Astrocyte (in vitro differentiated cells and primary cell): ENCODE measurements around the gene TEX29. TPM values are rescaled to one million over a fixed set of nuclear protein-coding genes. Genes with fewer than 3 reads are reported as not detected.

Experiments used
- DNase-seq: peaks from one replicate; pipeline ENCODE4 v3.0.0-alpha.2; 2010; ENCODE audit warnings: low read depth
- FAIRE-seq: peaks from 2 replicates; lab custom pipeline; 2011; peaks lifted over from hg19 to GRCh38; lab: Jason Lieb, UNC
- H2AFZ ChIP-seq: 2 replicates; pipeline ENCODE4 v1.6.0; 2012; ENCODE audit warnings: low read depth, low read length, inconsistent platforms
- H3K27ac ChIP-seq: 2 replicates; pipeline ENCODE4 v1.5.1; 2011; ENCODE audit warnings: low read depth, low read length, inconsistent platforms
- H3K27me3 ChIP-seq: 2 replicates; pipeline ENCODE4 v1.6.0; 2011; ENCODE audit warnings: low read length, inconsistent platforms; ENCODE audit not compliant: insufficient read depth
- H3K36me3 ChIP-seq: 2 replicates; pipeline ENCODE4 v1.5.1; 2011; ENCODE audit warnings: low read length, inconsistent platforms; ENCODE audit not compliant: insufficient read depth
- H3K4me1 ChIP-seq: 2 replicates; pipeline ENCODE4 v1.5.1; 2011; ENCODE audit warnings: low read length, inconsistent platforms; ENCODE audit not compliant: insufficient read depth
- H3K4me2 ChIP-seq: 2 replicates; pipeline ENCODE4 v1.6.0; 2012; ENCODE audit warnings: low read length, inconsistent platforms
- H3K4me3 ChIP-seq: 2 replicates; pipeline ENCODE4 v1.5.1; 2011; ENCODE audit warnings: low read depth, mild to moderate bottlenecking, low read length, inconsistent platforms; ENCODE audit not compliant: insufficient read depth
- H3K79me2 ChIP-seq: 2 replicates; pipeline ENCODE4 v1.6.0; 2012; ENCODE audit warnings: mild to moderate bottlenecking, low read length, inconsistent platforms; ENCODE audit not compliant: insufficient read depth
- H3K9ac ChIP-seq: 2 replicates; pipeline ENCODE4 v1.6.0; 2012; ENCODE audit warnings: mild to moderate bottlenecking, low read length, inconsistent platforms
- H3K9me3 ChIP-seq: 2 replicates; pipeline ENCODE4 v1.5.1; 2012; ENCODE audit warnings: low read depth, mild to moderate bottlenecking, low read length, inconsistent platforms; ENCODE audit not compliant: insufficient read depth
- H4K20me1 ChIP-seq: 2 replicates; pipeline ENCODE4 v1.6.0; 2012; ENCODE audit warnings: low read length, inconsistent platforms; ENCODE audit not compliant: insufficient read depth
- H3K27ac Mint-ChIP-seq: one replicate; pipeline ENCODE4 v1.8.0; 2021; ENCODE audit warnings: mild to moderate bottlenecking, mixed read lengths; ENCODE audit not compliant: unreplicated experiment
- H3K27me3 Mint-ChIP-seq: one replicate; pipeline ENCODE4 v1.8.0; 2021; ENCODE audit warnings: low read depth, mixed read lengths; ENCODE audit not compliant: unreplicated experiment
- H3K36me3 Mint-ChIP-seq: one replicate; pipeline ENCODE4 v1.8.0; 2021; ENCODE audit warnings: low read depth, mixed read lengths; ENCODE audit not compliant: unreplicated experiment
- H3K4me1 Mint-ChIP-seq: one replicate; pipeline ENCODE4 v1.8.0; 2021; ENCODE audit warnings: low read depth, mixed read lengths; ENCODE audit not compliant: unreplicated experiment
- H3K4me3 Mint-ChIP-seq: one replicate; pipeline ENCODE4 v1.8.0; 2021; ENCODE audit warnings: mild to moderate bottlenecking, moderate library complexity, mixed read lengths; ENCODE audit not compliant: unreplicated experiment
- H3K9me3 Mint-ChIP-seq: one replicate; pipeline ENCODE4 v1.8.0; 2021; ENCODE audit warnings: mild to moderate bottlenecking, mixed read lengths; ENCODE audit not compliant: unreplicated experiment
- CTCF ChIP-seq: IDR thresholded peaks from 2 replicates; pipeline ENCODE4 v1.5.1; 2011; ENCODE audit warnings: low read depth, mild to moderate bottlenecking, inconsistent platforms, low read length, moderate library complexity; ENCODE audit not compliant: insufficient read depth
- EZH2 ChIP-seq: IDR thresholded peaks from 2 replicates; pipeline ENCODE4 v1.6.1; 2012; ENCODE audit warnings: mild to moderate bottlenecking, low read length, inconsistent platforms; ENCODE audit not compliant: insufficient read depth
- total RNA-seq: library from RNA; stranded (reverse); gene quantifications from 2 replicates; pipeline ENCODE4 v1.2.1, GENCODE V29; 2021

The TEX29 gene
- total RNA-seq, 1 donor from 2014 or later, result 0.43 TPM

DNA sequence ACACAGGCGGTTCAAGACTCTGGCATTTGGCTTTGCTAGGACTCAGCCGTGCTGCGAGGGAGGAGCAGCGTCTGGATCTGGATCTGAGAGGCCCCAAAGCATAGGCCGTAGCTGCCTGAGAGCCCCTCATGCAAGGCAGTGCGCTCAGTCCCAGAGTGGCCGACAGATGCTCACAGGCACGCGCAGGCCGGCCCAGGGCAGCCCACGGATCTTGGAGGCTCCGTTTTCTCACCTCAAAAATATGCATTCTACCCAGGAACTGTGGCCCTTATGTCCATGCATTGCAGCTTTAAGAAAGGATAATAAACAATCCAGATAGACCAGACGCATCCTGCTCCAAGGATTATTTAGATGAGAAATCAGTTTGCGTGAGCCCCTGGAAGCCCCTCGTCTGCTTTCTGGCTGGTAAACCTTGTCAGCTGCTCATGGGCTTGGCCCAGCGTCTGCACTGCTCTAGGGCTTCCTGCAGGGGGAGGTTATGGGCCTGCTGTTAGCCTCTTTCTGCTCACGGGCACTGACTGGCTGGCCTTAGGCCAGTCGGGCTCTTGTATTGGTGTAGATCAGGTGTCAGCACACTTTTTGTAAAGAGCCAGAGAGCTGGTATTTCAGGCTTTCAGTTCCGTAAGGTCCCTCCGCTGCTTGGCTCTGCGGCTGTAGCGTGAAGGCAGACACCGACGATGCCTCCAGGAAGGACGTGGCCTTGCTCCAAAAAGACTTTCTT, 24.2 kb downstream of the TEX29 start:
- H3K27ac ChIP-seq, result peak overlapping the region; percentile 0
- Mint-ChIP-seq H3K4me1 (peaks cover 5% of the 10 kb centered on the region), H3K27me3 (peaks cover 6% of the 10 kb centered on the region), H3K4me3 (no peak overlapping the region), H3K36me3 (peaks cover 22% of the 10 kb centered on the region), H3K9me3 (no peaks in the 10 kb centered on the region), H3K27ac (no peak overlapping the region)
- H3K4me2 ChIP-seq, result peak overlapping the region; percentile 41
- no peaks in the 10 kb centered on the region for H3K79me2 ChIP-seq
- H3K9ac ChIP-seq, result no peak overlapping the region
- peak overlapping the region; percentile 21 for H2AFZ ChIP-seq
- no peaks in the 10 kb centered on the region for H3K36me3 ChIP-seq
- no peaks in the 10 kb centered on the region for H3K27me3 ChIP-seq
- no peaks in the 10 kb centered on the region for H3K9me3 ChIP-seq
- DNase-seq (peak; percentile 47), FAIRE-seq (no peak)
- no peaks in the 10 kb centered on the region for H4K20me1 ChIP-seq
- peaks cover 5% of the 10 kb centered on the region for H3K4me1 ChIP-seq
- H3K4me3 ChIP-seq, result no peak overlapping the region
- no peak for TF ChIP-seq EZH2
- TF ChIP-seq CTCF, result peak; percentile 42

- Histone ChIP-seq H3K4me2 (no peak overlapping the region), H3K36me3 (no peaks in the 10 kb centered on the region), H2AFZ (no peak overlapping the region), H3K79me2 (no peaks in the 10 kb centered on the region), H3K4me3 (no peak overlapping the region), H3K9ac (no peak overlapping the region), H4K20me1 (no peaks in the 10 kb centered on the region), H3K4me1 (peaks cover 5% of the 10 kb centered on the region), H3K27ac (no peak overlapping the region), H3K27me3 (no peaks in the 10 kb centered on the region), H3K9me3 (no peaks in the 10 kb centered on the region)
- Mint-ChIP-seq H3K27ac (no peak overlapping the region), H3K27me3 (peaks cover 6% of the 10 kb centered on the region), H3K36me3 (peaks cover 19% of the 10 kb centered on the region), H3K4me1 (peaks cover 5% of the 10 kb centered on the region), H3K4me3 (no peak overlapping the region), H3K9me3 (no peaks in the 10 kb centered on the region)
- DNase-seq (no peak), FAIRE-seq (no peak)
- TF ChIP-seq CTCF (no peak), EZH2 (no peak)
These were observed 25.2 kb downstream of the TEX29 start for GRCh38 chr13:111345682-111346081.

DNA sequence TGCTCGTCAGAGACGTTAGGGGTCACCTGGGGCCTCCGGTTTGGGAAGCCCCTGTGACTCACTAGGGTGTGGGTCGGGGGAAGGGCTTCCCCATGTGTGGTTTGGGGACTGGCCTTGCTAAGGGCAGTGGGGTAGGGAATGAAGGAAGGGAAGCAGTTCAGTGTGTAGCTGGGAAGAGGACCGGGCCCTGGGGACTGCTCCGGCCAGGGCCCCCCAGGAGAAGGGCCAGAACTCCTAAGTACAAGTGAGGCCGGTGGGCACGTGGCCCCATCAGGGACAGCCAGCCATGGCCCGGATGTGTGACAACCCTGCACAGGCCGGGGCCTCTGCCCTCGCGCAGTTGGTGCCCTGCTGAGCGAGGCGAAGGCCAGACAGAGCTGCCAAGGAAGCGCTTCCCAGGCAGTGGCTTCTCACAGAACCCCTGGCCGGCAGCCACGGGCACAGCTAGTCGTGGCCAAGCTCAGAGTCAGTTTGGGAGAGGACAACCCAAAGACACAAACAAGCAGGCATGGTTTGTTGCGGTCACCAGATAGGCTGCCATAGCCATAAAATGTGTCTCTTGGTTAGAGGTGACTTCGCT, 25.7 kb downstream of the TEX29 start:
- Mint-ChIP-seq H3K9me3 (no peaks in the 10 kb centered on the region), H3K36me3 (peaks cover 19% of the 10 kb centered on the region), H3K27me3 (peaks cover 6% of the 10 kb centered on the region), H3K27ac (no peak overlapping the region), H3K4me3 (no peak overlapping the region), H3K4me1 (peaks cover 5% of the 10 kb centered on the region)
- TF ChIP-seq CTCF, result no peak
- no peak for TF ChIP-seq EZH2
- Histone ChIP-seq H3K4me2 (no peak overlapping the region), H3K4me1 (peaks cover 5% of the 10 kb centered on the region), H3K9me3 (no peaks in the 10 kb centered on the region), H3K4me3 (no peak overlapping the region), H3K27me3 (no peaks in the 10 kb centered on the region), H3K79me2 (no peaks in the 10 kb centered on the region), H2AFZ (no peak overlapping the region), H3K9ac (no peak overlapping the region), H3K36me3 (no peaks in the 10 kb centered on the region), H3K27ac (no peak overlapping the region), H4K20me1 (no peaks in the 10 kb centered on the region)
- DNase-seq, result no peak
- no peak for FAIRE-seq
